Putamen (tissue), 1 donor: Measurements from ENCODE around the gene CCDC102B.
"Not testable (repeated sequence)": the region's sequence is repeated elsewhere in the genome, so short reads cannot be mapped to it uniquely, and the experiment has no call there.

Experiments used
- DNase-seq: peaks from one replicate; pipeline ENCODE4 v3.0.0-alpha.2; 2016; ENCODE audit warnings: low spot score

The CCDC102B gene

GRCh38 chr18:68797871-68798270 lies at the start of gene CCDC102B:
TSS of gene CCDC102B (plus strand) at chr18:68798080. CDS start at chr18:68836764, 38,684 bp downstream.
- no peak for DNase-seq

- no peak for DNase-seq
These were observed 40.8 kb upstream of the CCDC102B start for GRCh38 chr18:68757126-68757525.

GRCh38 chr18:68759308-68759707 lies 38.6 kb upstream of the CCDC102B start:
- DNase-seq: no peak

- no peak for DNase-seq
These were observed 34.8 kb upstream of the CCDC102B start for GRCh38 chr18:68763083-68763482.

GRCh38 chr18:68764016-68764415 lies 33.9 kb upstream of the CCDC102B start:
- no peak for DNase-seq

GRCh38 chr18:68766433-68766832 lies 31.4 kb upstream of the CCDC102B start:
- no peak for DNase-seq

- DNase-seq: no peak
These were observed 28.4 kb upstream of the CCDC102B start for GRCh38 chr18:68769461-68769860.

- DNase-seq: no peak
These were observed 25.6 kb upstream of the CCDC102B start for GRCh38 chr18:68772268-68772667.

- no peak for DNase-seq
These were observed 19.5 kb upstream of the CCDC102B start for GRCh38 chr18:68778280-68778886.

- no peak for DNase-seq
These were observed 18.7 kb upstream of the CCDC102B start for GRCh38 chr18:68779169-68779568.

GRCh38 chr18:68780802-68781635 lies 16.9 kb upstream of the CCDC102B start:
- no peak for DNase-seq

- no peak for DNase-seq
These were observed 14.4 kb upstream of the CCDC102B start for GRCh38 chr18:68783506-68783905.

GRCh38 chr18:68784071-68784470 lies 13.8 kb upstream of the CCDC102B start:
- no peak for DNase-seq

GRCh38 chr18:68790290-68790689 lies 7.6 kb upstream of the CCDC102B start:
- DNase-seq: not testable (repeated sequence)

GRCh38 chr18:68791801-68792200 lies 6.1 kb upstream of the CCDC102B start:
- DNase-seq: no peak

- no peak for DNase-seq
These were observed 3.9 kb upstream of the CCDC102B start for GRCh38 chr18:68793951-68794350.

- no peak for DNase-seq
These were observed 767 bp upstream of the CCDC102B start for GRCh38 chr18:68796936-68797690.

- no peak for DNase-seq
These were observed 2.2 kb downstream of the CCDC102B start for GRCh38 chr18:68800075-68800474.

GRCh38 chr18:68803356-68803755 lies 5.5 kb downstream of the CCDC102B start:
- DNase-seq: no peak

- no peak for DNase-seq
These were observed 19.7 kb downstream of the CCDC102B start for GRCh38 chr18:68817584-68817983.

GRCh38 chr18:68818584-68818983 lies 20.7 kb downstream of the CCDC102B start:
- DNase-seq: no peak

- DNase-seq: no peak
These were observed 25.0 kb downstream of the CCDC102B start for GRCh38 chr18:68822926-68823325.

GRCh38 chr18:68826121-68826520 lies 28.2 kb downstream of the CCDC102B start:
- no peak for DNase-seq
